GM10248 (cell line): ENCODE data around the gene LRRC47.

Experiments used
- CTCF ChIA-PET: fragments of 300-600 bp; sonication (Branson Sonifier 250); formaldehyde crosslinking; extraction: SDS; loops from one replicate; lab custom pipeline; 2021; ENCODE audit warnings: antibody characterized with exemption; lab: Yijun Ruan, JAX
- POLR2A ChIA-PET: fragments of 350-650 bp; sonication (Branson Sonifier 250); formaldehyde crosslinking; extraction: SDS; loops from one replicate; lab custom pipeline; 2020; ENCODE audit warnings: antibody characterized with exemption; lab: Yijun Ruan, JAX
- DNase-seq: peaks from one replicate; pipeline ENCODE4 v3.0.0; 2012; ENCODE audit errors: extremely low spot score
- TF ChIP-seq, protein P1 (sequence below): IDR thresholded peaks from 2 replicates; pipeline ENCODE4 v1.5.1; 2012; ENCODE audit warnings: mild to moderate bottlenecking, low read depth; ENCODE audit errors: extremely low read depth, missing control alignments, control extremely low read depth

The LRRC47 gene

DNA sequence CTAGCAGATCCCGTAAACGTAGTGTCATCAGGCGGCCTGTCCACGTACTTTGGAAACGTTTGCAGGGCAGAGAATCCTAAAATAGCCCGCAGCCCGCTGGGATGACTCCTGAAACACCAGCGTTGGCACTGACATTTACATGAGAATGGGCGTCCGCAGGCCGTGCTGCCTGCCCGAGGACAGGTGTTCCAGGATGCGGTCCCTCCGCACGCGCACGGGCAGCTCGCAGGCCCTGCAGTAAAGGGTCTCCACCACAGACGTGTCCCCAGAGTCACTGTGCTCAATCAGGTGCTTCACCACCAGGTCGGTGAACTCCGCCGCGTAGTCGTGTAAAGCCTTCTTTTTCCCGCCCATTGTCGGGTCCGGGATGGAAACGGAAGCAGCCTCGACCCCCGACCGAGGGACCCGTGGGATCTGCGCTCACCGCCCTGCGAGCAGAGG is 49.9 kb downstream of the LRRC47 start:
- ChIA-PET CTCF (no interaction called here), POLR2A (no interaction called here)
- no peak for DNase-seq
- TF ChIP-seq, protein P1, sequence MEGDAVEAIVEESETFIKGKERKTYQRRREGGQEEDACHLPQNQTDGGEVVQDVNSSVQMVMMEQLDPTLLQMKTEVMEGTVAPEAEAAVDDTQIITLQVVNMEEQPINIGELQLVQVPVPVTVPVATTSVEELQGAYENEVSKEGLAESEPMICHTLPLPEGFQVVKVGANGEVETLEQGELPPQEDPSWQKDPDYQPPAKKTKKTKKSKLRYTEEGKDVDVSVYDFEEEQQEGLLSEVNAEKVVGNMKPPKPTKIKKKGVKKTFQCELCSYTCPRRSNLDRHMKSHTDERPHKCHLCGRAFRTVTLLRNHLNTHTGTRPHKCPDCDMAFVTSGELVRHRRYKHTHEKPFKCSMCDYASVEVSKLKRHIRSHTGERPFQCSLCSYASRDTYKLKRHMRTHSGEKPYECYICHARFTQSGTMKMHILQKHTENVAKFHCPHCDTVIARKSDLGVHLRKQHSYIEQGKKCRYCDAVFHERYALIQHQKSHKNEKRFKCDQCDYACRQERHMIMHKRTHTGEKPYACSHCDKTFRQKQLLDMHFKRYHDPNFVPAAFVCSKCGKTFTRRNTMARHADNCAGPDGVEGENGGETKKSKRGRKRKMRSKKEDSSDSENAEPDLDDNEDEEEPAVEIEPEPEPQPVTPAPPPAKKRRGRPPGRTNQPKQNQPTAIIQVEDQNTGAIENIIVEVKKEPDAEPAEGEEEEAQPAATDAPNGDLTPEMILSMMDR = no peak

DNA sequence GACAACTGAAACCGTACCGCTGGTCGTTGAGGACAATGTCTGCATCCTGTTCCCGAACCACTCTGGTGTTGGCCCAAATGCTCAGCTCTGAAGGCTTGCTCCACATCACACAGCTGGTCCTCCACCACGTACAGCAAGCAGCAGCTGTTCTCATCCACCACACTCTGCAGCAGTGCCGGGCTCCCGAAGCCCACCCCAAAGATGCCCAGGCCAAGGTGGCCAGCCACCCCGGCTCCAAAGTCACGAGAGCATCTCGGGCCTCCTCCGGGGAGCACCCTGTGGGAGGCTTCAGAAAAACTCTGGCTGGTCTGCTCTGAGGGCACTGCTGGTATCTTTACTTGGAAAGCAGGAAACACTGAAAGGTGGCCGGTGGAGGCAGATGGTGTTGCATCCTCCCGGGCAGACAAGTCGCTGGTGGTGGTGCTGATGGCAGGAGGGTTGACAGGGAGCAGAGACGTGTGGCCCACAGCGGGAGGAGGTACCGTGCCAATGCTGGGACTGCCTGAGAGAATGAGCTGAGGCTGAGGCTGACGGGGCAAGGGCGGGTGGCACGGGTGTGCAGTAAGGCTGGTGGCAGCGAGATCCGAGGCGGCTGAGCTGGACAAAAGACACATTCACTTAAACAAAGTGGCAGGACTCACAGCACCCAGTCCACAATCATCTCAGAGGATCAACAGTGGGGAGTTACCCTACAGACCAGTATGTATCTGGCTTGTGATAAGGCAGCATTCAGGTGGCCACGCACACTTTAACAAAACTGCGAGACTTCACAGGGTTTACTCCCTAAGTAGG is 50.5 kb downstream of the LRRC47 start:
- DNase-seq = no peak
- TF ChIP-seq, protein P1 = no peak
- CTCF ChIA-PET = no interaction called here
- POLR2A ChIA-PET = no interaction called here

DNA sequence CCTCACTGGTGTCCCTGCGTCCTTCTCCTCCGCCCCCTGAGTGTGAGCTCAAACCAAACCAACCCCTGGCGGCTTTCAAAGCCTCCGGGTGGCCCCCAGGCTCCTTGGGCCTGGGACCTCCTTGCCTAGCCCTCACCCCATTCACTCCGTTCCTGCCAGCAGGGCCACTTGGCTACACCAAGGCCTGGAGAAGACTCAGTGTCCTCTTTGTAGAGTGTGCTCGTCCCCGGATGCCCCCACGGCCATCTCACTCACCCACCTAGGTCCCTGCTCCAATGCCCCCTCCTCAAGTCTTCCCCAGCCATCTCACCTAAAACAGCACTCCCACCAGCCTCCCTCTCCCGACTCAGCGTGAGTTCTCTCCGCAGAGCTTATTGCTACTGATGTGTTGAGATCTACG is 51.2 kb downstream of the LRRC47 start:
- DNase-seq = no peak
- POLR2A ChIA-PET = no interaction called here
- CTCF ChIA-PET = no interaction called here
- TF ChIP-seq, protein P1 = no peak

DNA sequence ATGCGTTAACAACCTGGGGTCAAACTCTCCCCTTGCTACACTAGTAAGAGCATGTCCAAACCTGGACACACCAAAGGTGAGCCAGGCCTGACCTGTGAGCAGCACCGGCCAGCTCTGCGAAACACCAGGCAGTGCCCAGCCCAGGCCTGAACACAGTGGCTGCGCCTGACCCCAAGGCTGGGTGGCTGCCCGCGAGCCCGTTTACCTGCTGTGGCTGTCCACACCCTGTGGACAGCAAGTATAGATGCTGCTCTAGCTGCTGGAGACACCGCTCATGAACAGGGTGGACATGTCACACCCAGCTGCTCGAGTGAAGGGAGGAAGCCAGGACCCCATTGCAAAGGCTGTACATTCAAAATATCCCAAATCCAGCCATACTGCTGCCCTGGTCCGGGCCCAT is 51.7 kb downstream of the LRRC47 start:
- POLR2A ChIA-PET = no interaction called here
- TF ChIP-seq, protein P1 = no peak
- CTCF ChIA-PET = no interaction called here
- no peak for DNase-seq

DNA sequence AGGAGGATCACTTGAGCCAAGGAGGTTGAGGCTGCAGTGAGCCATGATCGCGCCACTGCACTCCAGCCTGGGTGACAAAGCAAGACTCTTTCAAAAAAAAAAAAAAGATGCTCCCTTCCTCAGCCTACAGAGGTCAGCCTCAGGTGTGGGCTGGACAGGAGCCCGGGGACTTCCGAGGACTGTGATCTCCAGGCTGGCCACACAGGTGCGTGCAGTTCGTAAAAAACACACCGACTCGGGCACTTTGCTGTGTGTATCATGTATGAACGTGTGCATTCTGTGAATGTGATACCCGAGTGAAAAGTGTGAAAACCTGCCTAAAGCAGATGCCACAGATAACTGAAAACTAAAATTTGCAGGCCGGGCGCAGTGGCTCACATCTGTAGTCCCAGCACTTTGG is 52.5 kb downstream of the LRRC47 start:
- ChIA-PET CTCF (no interaction called here), POLR2A (no interaction called here)
- DNase-seq = no peak
- TF ChIP-seq, protein P1 = no peak

DNA sequence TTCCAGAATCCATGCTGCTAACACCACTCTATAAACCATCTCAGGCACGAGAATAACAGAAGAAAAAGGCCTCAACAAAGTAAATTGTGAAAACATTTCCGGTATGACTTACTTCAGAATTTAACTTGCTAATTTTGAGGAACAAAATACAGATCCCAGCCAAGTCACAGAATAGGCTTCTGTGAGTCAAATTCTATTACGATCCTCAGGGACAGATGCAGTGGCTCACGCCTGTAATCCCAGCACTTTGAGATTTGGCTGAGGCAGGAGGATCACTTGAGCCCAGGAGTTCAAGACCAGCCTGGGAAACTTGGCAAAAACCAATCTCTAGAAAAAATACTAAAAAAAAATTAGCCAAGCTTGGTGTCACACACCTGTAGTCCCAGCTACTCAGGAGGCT is 52.9 kb downstream of the LRRC47 start:
- no peak for DNase-seq
- POLR2A ChIA-PET = no interaction called here
- CTCF ChIA-PET = no interaction called here
- TF ChIP-seq, protein P1 = no peak
